ENCODE data around the gene METTL1. TPM values are rescaled to one million over a fixed set of nuclear protein-coding genes. Genes with fewer than 3 reads are reported as not detected.

Gene METTL1
- total RNA-seq, 4 donors from 2014 or later = 6.5 to 22.7 (median 17.9) TPM

GRCh38 chr12:57751432-57751787 is 20.5 kb downstream of the METTL1 start:
- ATAC-seq = no peak
- peaks cover 21 to 25% of the 10 kb centered on the region in 2 donors for H3K4me1 ChIP-seq

DNA sequence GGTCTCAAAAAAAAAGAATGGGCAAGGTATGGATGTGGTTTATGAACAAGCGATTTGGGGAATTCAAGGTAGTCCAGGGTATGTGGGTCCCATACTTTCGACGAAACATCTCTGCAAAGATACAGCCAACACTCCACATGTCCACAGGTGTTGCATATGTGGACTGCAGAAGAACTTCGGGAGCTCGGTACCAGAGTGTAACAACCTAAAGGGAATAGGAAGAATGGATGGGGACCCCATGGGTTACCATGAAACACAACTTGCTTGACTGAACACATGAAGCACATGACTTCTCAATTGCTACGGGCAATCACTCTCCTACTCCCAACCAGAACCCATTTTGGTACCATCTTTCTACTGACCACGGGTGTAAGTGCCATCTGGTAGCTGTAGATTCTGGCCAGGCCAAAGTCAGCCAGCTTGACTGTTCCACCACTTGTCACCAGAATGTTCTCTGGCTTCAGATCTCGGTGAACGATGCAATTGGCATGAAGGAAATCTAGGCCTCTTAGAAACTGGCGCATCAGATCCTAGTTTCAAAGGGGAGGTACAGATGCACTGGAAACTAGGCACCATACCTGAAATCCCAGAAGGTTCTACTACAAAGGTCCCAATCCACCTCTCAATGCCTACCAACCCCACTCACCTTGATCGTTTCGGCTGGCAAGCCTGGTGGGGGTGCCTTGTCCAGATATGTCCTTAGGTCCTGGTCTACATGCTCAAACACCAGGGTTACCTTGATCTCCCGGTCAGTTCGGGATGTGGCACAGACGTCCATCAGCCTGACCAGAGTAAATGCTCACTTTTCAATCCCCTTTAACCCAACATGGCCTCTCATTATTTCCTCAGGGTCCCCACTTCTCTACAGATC is 21.1 kb downstream of the METTL1 start:
- peak overlapping the region; percentile 94 to 98 (median 96) for H3K27ac ChIP-seq
- no peaks in the 10 kb centered on the region for H3K9me3 ChIP-seq
- H3K4me3 ChIP-seq = peak overlapping the region; percentile 74 to 95 (median 80)
- peaks cover 17 to 22% of the 10 kb centered on the region in 2 donors for H3K4me1 ChIP-seq
- in situ Hi-C loops (cut with MboI; ENCODE audit: low sequenced_read_pairs in 4 of 4) = no loop called here
- TF ChIP-seq, protein P1, sequence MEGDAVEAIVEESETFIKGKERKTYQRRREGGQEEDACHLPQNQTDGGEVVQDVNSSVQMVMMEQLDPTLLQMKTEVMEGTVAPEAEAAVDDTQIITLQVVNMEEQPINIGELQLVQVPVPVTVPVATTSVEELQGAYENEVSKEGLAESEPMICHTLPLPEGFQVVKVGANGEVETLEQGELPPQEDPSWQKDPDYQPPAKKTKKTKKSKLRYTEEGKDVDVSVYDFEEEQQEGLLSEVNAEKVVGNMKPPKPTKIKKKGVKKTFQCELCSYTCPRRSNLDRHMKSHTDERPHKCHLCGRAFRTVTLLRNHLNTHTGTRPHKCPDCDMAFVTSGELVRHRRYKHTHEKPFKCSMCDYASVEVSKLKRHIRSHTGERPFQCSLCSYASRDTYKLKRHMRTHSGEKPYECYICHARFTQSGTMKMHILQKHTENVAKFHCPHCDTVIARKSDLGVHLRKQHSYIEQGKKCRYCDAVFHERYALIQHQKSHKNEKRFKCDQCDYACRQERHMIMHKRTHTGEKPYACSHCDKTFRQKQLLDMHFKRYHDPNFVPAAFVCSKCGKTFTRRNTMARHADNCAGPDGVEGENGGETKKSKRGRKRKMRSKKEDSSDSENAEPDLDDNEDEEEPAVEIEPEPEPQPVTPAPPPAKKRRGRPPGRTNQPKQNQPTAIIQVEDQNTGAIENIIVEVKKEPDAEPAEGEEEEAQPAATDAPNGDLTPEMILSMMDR (IDR thresholded peaks at IDR 0.05 in 4 of 5, conservative IDR thresholded peaks at IDR 0.05 in 1 of 5) = no peak
- no peak for TF ChIP-seq POLR2A (IDR thresholded peaks at IDR 0.05)
- H3K27me3 ChIP-seq = no peaks in the 10 kb centered on the region
- ATAC-seq = no peak
- DNase-seq = no peak
- peaks cover 0 to 47% of the 10 kb centered on the region in 2 donors for H3K36me3 ChIP-seq
- intact Hi-C loops (cut with DNase I; ENCODE audit: low total_unique reads) = no loop called here

More at GRCh38 chr12:57751432-57751787, 20.5 kb downstream of the METTL1 start:
- DNase-seq = no peak
- Histone ChIP-seq H3K9me3 (no peaks in the 10 kb centered on the region), H3K27me3 (no peaks in the 10 kb centered on the region), H3K36me3 (peaks cover 0 to 46% of the 10 kb centered on the region in 2 donors), H3K27ac (peak overlapping the region; percentile 94 to 98 (median 96)), H3K4me3 (peak overlapping the region; percentile 74 to 95 (median 80))
- TF ChIP-seq POLR2A (IDR thresholded peaks at IDR 0.05) = no peak
- TF ChIP-seq, protein P1 (IDR thresholded peaks at IDR 0.05 in 4 of 5, conservative IDR thresholded peaks at IDR 0.05 in 1 of 5) = no peak
- intact Hi-C loops (cut with DNase I; ENCODE audit: low total_unique reads) = no loop called here
- in situ Hi-C loops (cut with MboI; ENCODE audit: low sequenced_read_pairs in 4 of 4) = no loop called here

- in situ Hi-C loops (cut with MboI; ENCODE audit: low sequenced_read_pairs in 4 of 4) = no loop called here
Observed at GRCh38 chr12:57749061-57749460, 22.8 kb downstream of the METTL1 start.

GRCh38 chr12:57746025-57746424 is 25.9 kb downstream of the METTL1 start:
- Histone ChIP-seq H3K36me3 (peaks cover 0 to 47% of the 10 kb centered on the region in 2 donors), H3K27me3 (no peaks in the 10 kb centered on the region), H3K9me3 (no peaks in the 10 kb centered on the region), H3K4me3 (peak overlapping the region in 1 of 4 donors; percentile 81), H3K4me1 (peaks cover 11 to 15% of the 10 kb centered on the region in 2 donors), H3K27ac (peak overlapping the region; percentile 93 to 99 (median 98))
- TF ChIP-seq POLR2A (IDR thresholded peaks at IDR 0.05) = no peak
- ATAC-seq (no peak), DNase-seq (no peak)
- intact Hi-C loops (cut with DNase I; ENCODE audit: low total_unique reads) = loop anchor here (5.0 kb wide), 1 partner anchor 36 kb away; the partner anchor contains the start of gene TSFM
- in situ Hi-C loops (cut with MboI; ENCODE audit: low sequenced_read_pairs in 4 of 4) = no loop called here

More at GRCh38 chr12:57749061-57749460, 22.8 kb downstream of the METTL1 start:
- Histone ChIP-seq H3K27ac (no peak overlapping the region), H3K9me3 (no peaks in the 10 kb centered on the region), H3K4me1 (peaks cover 16 to 26% of the 10 kb centered on the region in 2 donors), H3K36me3 (peaks cover 0 to 47% of the 10 kb centered on the region in 2 donors), H3K4me3 (no peak overlapping the region), H3K27me3 (no peaks in the 10 kb centered on the region)
- no peak for ATAC-seq
- TF ChIP-seq, protein P1 (IDR thresholded peaks at IDR 0.05 in 4 of 5, conservative IDR thresholded peaks at IDR 0.05 in 1 of 5) = no peak
- TF ChIP-seq POLR2A (IDR thresholded peaks at IDR 0.05) = no peak
- intact Hi-C loops (cut with DNase I; ENCODE audit: low total_unique reads) = loop anchor here (5.0 kb wide), 1 partner anchor 33 kb away; the partner anchor contains the start of gene TSFM
- no peak for DNase-seq

DNA sequence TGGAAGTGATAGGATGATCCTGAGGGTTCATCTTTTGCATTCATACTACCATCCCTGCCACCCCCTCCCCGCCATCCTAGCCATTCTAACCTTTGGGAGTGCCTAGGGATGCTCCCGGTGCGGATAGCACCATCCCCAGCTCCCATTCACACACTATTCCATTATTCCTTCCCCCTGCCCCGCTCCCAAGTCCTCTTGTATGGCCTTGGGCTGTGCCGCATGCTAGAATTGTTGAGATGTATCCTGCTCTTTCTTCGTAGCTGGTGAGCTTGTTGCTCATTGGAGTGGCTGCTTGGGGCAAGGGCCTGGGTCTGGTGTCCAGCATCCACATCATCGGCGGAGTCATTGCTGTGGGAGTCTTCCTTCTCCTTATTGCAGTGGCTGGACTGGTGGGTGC is 26.4 kb downstream of the METTL1 start:
- peak overlapping the region; percentile 93 to 99 (median 98) for H3K27ac ChIP-seq
- in situ Hi-C loops (cut with MboI; ENCODE audit: low sequenced_read_pairs in 4 of 4) = no loop called here
- no peak for TF ChIP-seq POLR2A (IDR thresholded peaks at IDR 0.05)
- TF ChIP-seq, protein P1 (IDR thresholded peaks at IDR 0.05 in 4 of 5, conservative IDR thresholded peaks at IDR 0.05 in 1 of 5) = no peak
- ATAC-seq = no peak
- H3K9me3 ChIP-seq = no peaks in the 10 kb centered on the region
- intact Hi-C loops (cut with DNase I; ENCODE audit: low total_unique reads) = loop anchor here (2.0 to 5.0 kb wide), 2 partner anchors 37 to 223 kb away; partner anchors contain the start of genes MBD6 and TSFM
- H3K4me1 ChIP-seq = peaks cover 6 to 12% of the 10 kb centered on the region in 2 donors
- DNase-seq = no peak
- peaks cover 0 to 42% of the 10 kb centered on the region in 2 donors for H3K36me3 ChIP-seq
- H3K4me3 ChIP-seq = peak overlapping the region; percentile 81 to 96 (median 94)
- H3K27me3 ChIP-seq = peaks cover 0 to under 1% (median 0%) of the 10 kb centered on the region in 3 donors
